Measurements from ENCODE around the gene GJD3.
A peak's percentile ranks its signal among the peaks of the same experiment; 100 is the strongest.

The GJD3 gene

GRCh38 chr17:40351359-40352236, 12.9 kb downstream of the GJD3 start:
- DNase-seq (ENCODE audit: low read depth) = no peak

- DNase-seq (ENCODE audit: low read depth) = no peak
Observed at GRCh38 chr17:40350689-40351358, 13.7 kb downstream of the GJD3 start.

- peak; percentile 48 for DNase-seq (ENCODE audit: low read depth)
Observed at GRCh38 chr17:40349895-40350688, 14.4 kb downstream of the GJD3 start.

- no peak for DNase-seq (ENCODE audit: low read depth)
Observed at GRCh38 chr17:40349477-40349894, 15.1 kb downstream of the GJD3 start.

GRCh38 chr17:40348562-40349476, 15.7 kb downstream of the GJD3 start:
- no peak for DNase-seq (ENCODE audit: low read depth)

- DNase-seq (ENCODE audit: low read depth) = no peak
Observed at GRCh38 chr17:40348136-40348504, 16.4 kb downstream of the GJD3 start.

- no peak for DNase-seq (ENCODE audit: low read depth)
Observed at GRCh38 chr17:40347319-40348135, 17.0 kb downstream of the GJD3 start.

GRCh38 chr17:40346765-40347158, 17.8 kb downstream of the GJD3 start:
- no peak for DNase-seq (ENCODE audit: low read depth)

GRCh38 chr17:40345994-40346764, 18.4 kb downstream of the GJD3 start:
- no peak for DNase-seq (ENCODE audit: low read depth)

- DNase-seq (ENCODE audit: low read depth) = peak; percentile 51
Observed at GRCh38 chr17:40345161-40345993, 19.2 kb downstream of the GJD3 start.

GRCh38 chr17:40344421-40345160, 19.9 kb downstream of the GJD3 start:
- no peak for DNase-seq (ENCODE audit: low read depth)

GRCh38 chr17:40343219-40344119, 21.1 kb downstream of the GJD3 start:
- DNase-seq (ENCODE audit: low read depth) = no peak

- DNase-seq (ENCODE audit: low read depth) = no peak
Observed at GRCh38 chr17:40342504-40343218, 21.9 kb downstream of the GJD3 start.

GRCh38 chr17:40341808-40342503, 22.6 kb downstream of the GJD3 start:
- DNase-seq (ENCODE audit: low read depth) = peak; percentile 74

GRCh38 chr17:40340880-40341807, 23.4 kb downstream of the GJD3 start:
- peak; percentile 77 for DNase-seq (ENCODE audit: low read depth)
